GM12892 (cell line): ENCODE data around the gene APBB3.

Source experiments
- POLR2A ChIP-seq: IDR thresholded peaks from 2 replicates; pipeline ENCODE4 v1.6.1; 2011; ENCODE audit warnings: low read depth, low read length, control low read depth
- POLR2AphosphoS5 ChIP-seq: IDR thresholded peaks from 2 replicates; pipeline ENCODE4 v1.6.1; 2011; ENCODE audit warnings: low read depth, low read length, control low read depth
- TAF1 ChIP-seq: IDR thresholded peaks from 2 replicates; pipeline ENCODE4 v1.6.1; 2011; ENCODE audit warnings: low read depth, mild to moderate bottlenecking, control low read depth, low read length, borderline replicate concordance

DNA sequence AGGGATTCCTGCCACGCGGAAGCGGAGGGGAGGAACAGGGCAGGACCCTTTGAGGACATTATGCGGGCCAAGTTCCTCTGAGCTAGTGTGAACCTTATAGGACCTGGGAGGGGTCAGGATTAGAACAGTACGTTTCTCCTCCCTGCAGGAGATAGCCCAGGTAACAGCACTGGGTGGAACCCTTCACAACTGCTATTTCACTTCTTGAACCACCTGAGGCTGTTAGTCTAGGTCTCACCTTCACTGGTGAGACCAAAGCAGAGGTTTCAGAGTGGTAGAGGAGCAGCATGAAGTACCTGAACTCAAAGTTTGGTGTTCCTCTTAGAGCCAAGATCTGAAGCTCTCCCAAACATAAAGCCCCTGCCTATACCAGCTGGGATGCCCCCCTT, 16.1 kb downstream of the APBB3 start:
- TF ChIP-seq POLR2A, result no peak
- no peak; the same call in 1 of the 2 replicates for TF ChIP-seq POLR2AphosphoS5
- TF ChIP-seq TAF1, result no peak
